Adrenal gland (tissue), 12 donors: ENCODE measurements around the gene IL17RD. TPM values are rescaled to one million over a fixed set of nuclear protein-coding genes. Genes with fewer than 3 reads are reported as not detected.

Experiments
- DNase-seq, 7 donors: peaks; one replicate each; pipeline ENCODE4 v3.0.0-alpha.2; 2019 to 2020
- H3K27ac ChIP-seq, 5 donors: fragments of 200-600 bp; sonication (generic) in 4 of 5; 1 replicate in 3 of 5; 2 replicates in 2 of 5; pipeline versions ENCODE4 v1.5.1 to v1.8.0; 2016 to 2020; ENCODE audit warnings: mild to moderate bottlenecking in 1 of 5
- H3K27me3 ChIP-seq: fragments of 200-600 bp; 2 replicates; pipeline ENCODE4 v1.8.0; 2021
- H3K36me3 ChIP-seq, 2 donors: fragments of 200-600 bp; replicated peaks in 1 of 2; 1 replicate in 1 of 2; 2 replicates in 1 of 2; pipeline versions ENCODE4 v1.5.1 to v1.8.0; 2018 to 2022
- H3K4me1 ChIP-seq, 2 donors: fragments of 200-600 bp; replicated peaks in 1 of 2; 1 replicate in 1 of 2; 2 replicates in 1 of 2; pipeline versions ENCODE4 v1.5.1 to v1.8.0; 2018 to 2021
- H3K4me3 ChIP-seq, 4 donors: fragments of 200-600 bp; sonication (generic) in 3 of 4; one replicate each; pipeline ENCODE4 v1.5.1; 2016 to 2018
- H3K9me3 ChIP-seq, 3 donors: fragments of 200-600 bp; sonication (generic) in 1 of 3; replicated peaks in 1 of 3; 1 replicate in 2 of 3; 2 replicates in 1 of 3; pipeline versions ENCODE4 v1.5.1 to v1.8.0; 2016 to 2021
- POLR2A ChIP-seq, 2 donors: fragments of 450-650 bp; IDR thresholded peaks; one replicate each; pipeline ENCODE4 v1.6.1; 2017; ENCODE audit warnings: antibody characterized with exemption in 2 of 2, mild to moderate bottlenecking in 2 of 2, moderate library complexity in 1 of 2
- WGBS, 4 donors: extraction: QIAGEN DNeasy Blood & Tissue Kit in 2 of 4; methylation state at CpG; one replicate each; pipeline versions ENCODE4 v1.1.5 to v1.1.7; 2013 to 2017; 5-methylcytosine and 5-hydroxymethylcytosine counted together
- intact Hi-C, 2 donors: fragments of 100-400 bp; cut with DNase I; formaldehyde crosslinking; loops; one replicate each; pipeline versions ENCODE4 v1.14.1 to v1.15.0; 2022 to 2023
- polyA plus RNA-seq, 3 donors: library from polyadenylated mRNA; stranded (reverse); fragments of 200-250 nt in 2 of 3; fragments of 350-450 nt in 1 of 3; fragmentation: Illumina TruSeq in 1 of 3; extraction: RNeasy Lipid Tissue Mini Kit (QIAGEN cat#74804) in 1 of 3; gene quantifications; one replicate each; pipeline ENCODE4 v1.2.3, GENCODE V29; 2013 to 2014
- total RNA-seq, 9 donors: library from RNA; depleted of rRNA in 4 of 9; stranded (reverse); fragments of >200 nt in 4 of 9; fragments of 120-200 nt in 1 of 9; fragmentation: NEBNext Ultra II Directional in 1 of 9; extraction: Animal tissue kit (Norgen Biotek cat#: 25700) in 1 of 9; gene quantifications; one replicate each; pipeline versions ENCODE4 v1.1.0 to v1.2.4, GENCODE V29; 2013 to 2023
- TF ChIP-seq, protein P1 (sequence below), 6 experiments: fragments of 450-650 bp in 4 of 6; fragments of 200-600 bp in 2 of 6; sonication (generic) in 1 of 6; IDR thresholded peaks; 1 replicate in 5 of 6; 2 replicates in 1 of 6; pipeline versions ENCODE4 v1.5.1 to v1.8.0; 2016 to 2021; ENCODE audit warnings: antibody characterized with exemption in 6 of 6, mild to moderate bottlenecking in 2 of 6, moderate library complexity in 1 of 6
- donor health status: healthy with polysubstance abuse.
- donor health status: Bipolar disorder and iron deficiency.
- donor health status: DM: yes; HTN: yes; CAD: no.
- donor health status: DM: no; HTN: no; CAD: no.
- donor health status: DM: no; HTN: no; CAD: no.
- donor health status: DM: yes; HTN: yes; CAD: no.

The IL17RD gene
- total and polyA plus RNA-seq, 12 donors, result 0.44 to 7.1 (median 1.5) TPM

- intact Hi-C loops, result no loop called here
- Histone ChIP-seq H3K27ac (no peak overlapping the region), H3K36me3 (no peaks in the 10 kb centered on the region), H3K27me3 (no peaks in the 10 kb centered on the region), H3K4me3 (no peak overlapping the region), H3K4me1 (peaks cover 0 to 5% of the 10 kb centered on the region in 2 donors), H3K9me3 (no peaks in the 10 kb centered on the region)
- TF ChIP-seq POLR2A (IDR thresholded peaks at IDR 0.05), result no peak
- TF ChIP-seq, protein P1, sequence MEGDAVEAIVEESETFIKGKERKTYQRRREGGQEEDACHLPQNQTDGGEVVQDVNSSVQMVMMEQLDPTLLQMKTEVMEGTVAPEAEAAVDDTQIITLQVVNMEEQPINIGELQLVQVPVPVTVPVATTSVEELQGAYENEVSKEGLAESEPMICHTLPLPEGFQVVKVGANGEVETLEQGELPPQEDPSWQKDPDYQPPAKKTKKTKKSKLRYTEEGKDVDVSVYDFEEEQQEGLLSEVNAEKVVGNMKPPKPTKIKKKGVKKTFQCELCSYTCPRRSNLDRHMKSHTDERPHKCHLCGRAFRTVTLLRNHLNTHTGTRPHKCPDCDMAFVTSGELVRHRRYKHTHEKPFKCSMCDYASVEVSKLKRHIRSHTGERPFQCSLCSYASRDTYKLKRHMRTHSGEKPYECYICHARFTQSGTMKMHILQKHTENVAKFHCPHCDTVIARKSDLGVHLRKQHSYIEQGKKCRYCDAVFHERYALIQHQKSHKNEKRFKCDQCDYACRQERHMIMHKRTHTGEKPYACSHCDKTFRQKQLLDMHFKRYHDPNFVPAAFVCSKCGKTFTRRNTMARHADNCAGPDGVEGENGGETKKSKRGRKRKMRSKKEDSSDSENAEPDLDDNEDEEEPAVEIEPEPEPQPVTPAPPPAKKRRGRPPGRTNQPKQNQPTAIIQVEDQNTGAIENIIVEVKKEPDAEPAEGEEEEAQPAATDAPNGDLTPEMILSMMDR (IDR thresholded peaks at IDR 0.05), result no peak
- DNase-seq, result no peak
- WGBS, 4 donors, result 82 to 92% (median 86%) methylated on average over 3 of the region's 3 CpGs
Measured at GRCh38 chr3:57116501-57116900, 48.7 kb downstream of the IL17RD start.

DNA sequence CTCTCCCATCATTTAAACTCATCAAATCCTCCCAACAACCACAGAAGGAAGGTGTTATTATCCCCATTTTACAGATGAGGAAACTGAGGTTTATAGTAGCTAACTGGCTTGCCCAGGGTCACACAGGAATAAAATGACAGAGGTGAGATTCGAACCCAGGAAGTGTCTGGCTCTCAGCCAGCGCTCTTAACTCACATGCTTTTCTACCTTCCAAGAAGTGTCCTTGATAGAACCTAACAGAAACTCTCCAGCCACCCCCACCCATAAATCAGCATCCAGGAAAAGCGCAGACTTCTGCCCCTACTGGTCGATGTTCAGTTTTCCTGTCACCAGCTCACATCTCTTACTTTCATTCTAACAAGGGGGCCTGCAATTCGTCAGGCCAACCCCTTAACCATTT is 52.9 kb downstream of the IL17RD start:
- DNase-seq, result peak in 5 of 7 donors; percentile 29 to 62 (median 45)
- WGBS, 4 donors, result 23 to 41% (median 32%) methylated on average over 5 of the region's 5 CpGs
- intact Hi-C loops, result no loop called here
- Histone ChIP-seq H3K27ac (no peak overlapping the region), H3K36me3 (no peaks in the 10 kb centered on the region), H3K27me3 (no peaks in the 10 kb centered on the region), H3K4me1 (peaks cover 0 to 6% of the 10 kb centered on the region in 2 donors), H3K4me3 (no peak overlapping the region), H3K9me3 (no peaks in the 10 kb centered on the region)
- no peak for TF ChIP-seq POLR2A (IDR thresholded peaks at IDR 0.05)
- TF ChIP-seq, protein P1 (IDR thresholded peaks at IDR 0.05), result peak in 3 of 6 experiments; percentile 22 to 30 (median 27)

GRCh38 chr3:57110798-57111197 is 54.4 kb downstream of the IL17RD start:
- Histone ChIP-seq H3K27me3 (no peaks in the 10 kb centered on the region), H3K36me3 (no peaks in the 10 kb centered on the region), H3K4me1 (peaks cover 0 to 6% of the 10 kb centered on the region in 2 donors), H3K9me3 (no peaks in the 10 kb centered on the region), H3K4me3 (no peak overlapping the region), H3K27ac (no peak overlapping the region)
- TF ChIP-seq, protein P1 (IDR thresholded peaks at IDR 0.05), result no peak
- no peak for TF ChIP-seq POLR2A (IDR thresholded peaks at IDR 0.05)
- 84 to 93% (median 89%) methylated on average over 14 of the region's 14 CpGs for WGBS, 4 donors
- intact Hi-C loops, result no loop called here
- no peak for DNase-seq

- no peak for DNase-seq
- Histone ChIP-seq H3K36me3 (no peaks in the 10 kb centered on the region), H3K4me1 (peaks cover 0 to 6% of the 10 kb centered on the region in 2 donors), H3K27ac (no peak overlapping the region), H3K4me3 (no peak overlapping the region), H3K9me3 (no peaks in the 10 kb centered on the region), H3K27me3 (no peaks in the 10 kb centered on the region)
- intact Hi-C loops, result no loop called here
- WGBS, 4 donors, result 89 to 96% (median 94%) methylated on average over 4 of the region's 4 CpGs
- no peak for TF ChIP-seq POLR2A (IDR thresholded peaks at IDR 0.05)
- TF ChIP-seq, protein P1 (IDR thresholded peaks at IDR 0.05), result no peak
Measured at GRCh38 chr3:57110214-57110613, 54.9 kb downstream of the IL17RD start.
